ENCODE results near the gene TXNL4A.
A peak's percentile ranks its signal among the peaks of the same experiment; 100 is the strongest.

TXNL4A gene

GRCh38 chr18:79950515-79951341 is 37.6 kb downstream of the TXNL4A start:
- H3K36me3 ChIP-seq (ENCODE audit: control insufficient read depth in 2 of 2, insufficient read depth in 2 of 2, low read length in 2 of 2): peaks cover 3 to 6% of the 10 kb centered on the region in 2 donors
- H3K4me1 ChIP-seq (ENCODE audit: control insufficient read depth in 2 of 2, insufficient read depth in 2 of 2, low read length in 2 of 2): peaks cover 33 to 59% of the 10 kb centered on the region in 2 donors
- H3K4me3 ChIP-seq (ENCODE audit: low read length in 2 of 2): peak overlapping the region; percentile 71 to 83
- H3K9me3 ChIP-seq (ENCODE audit: control insufficient read depth in 2 of 2, low read length in 2 of 2): no peaks in the 10 kb centered on the region
- peak overlapping the region; percentile 69 to 77 for H3K27ac ChIP-seq (ENCODE audit: low read depth in 2 of 2, low read length in 2 of 2)
- H3K9ac ChIP-seq (ENCODE audit: low read depth in 1 of 2, low read length in 2 of 2): peak overlapping the region; percentile 74 to 77
- H3K27me3 ChIP-seq (ENCODE audit: control insufficient read depth in 2 of 2, insufficient read depth in 2 of 2, low read length in 2 of 2): no peaks in the 10 kb centered on the region

- Histone ChIP-seq H3K9ac (ENCODE audit: low read depth in 1 of 2, low read length in 2 of 2) (peak overlapping the region; percentile 74 to 77), H3K27me3 (ENCODE audit: control insufficient read depth in 2 of 2, insufficient read depth in 2 of 2, low read length in 2 of 2) (no peaks in the 10 kb centered on the region), H3K4me1 (ENCODE audit: control insufficient read depth in 2 of 2, insufficient read depth in 2 of 2, low read length in 2 of 2) (peaks cover 37 to 62% of the 10 kb centered on the region in 2 donors), H3K36me3 (ENCODE audit: control insufficient read depth in 2 of 2, insufficient read depth in 2 of 2, low read length in 2 of 2) (peaks cover 3 to 6% of the 10 kb centered on the region in 2 donors), H3K27ac (ENCODE audit: low read depth in 2 of 2, low read length in 2 of 2) (peak overlapping the region; percentile 69 to 77), H3K9me3 (ENCODE audit: control insufficient read depth in 2 of 2, low read length in 2 of 2) (no peaks in the 10 kb centered on the region), H3K4me3 (ENCODE audit: low read length in 2 of 2) (peak overlapping the region; percentile 71 to 83)
Observed at GRCh38 chr18:79949697-79950487, 38.5 kb downstream of the TXNL4A start.

DNA sequence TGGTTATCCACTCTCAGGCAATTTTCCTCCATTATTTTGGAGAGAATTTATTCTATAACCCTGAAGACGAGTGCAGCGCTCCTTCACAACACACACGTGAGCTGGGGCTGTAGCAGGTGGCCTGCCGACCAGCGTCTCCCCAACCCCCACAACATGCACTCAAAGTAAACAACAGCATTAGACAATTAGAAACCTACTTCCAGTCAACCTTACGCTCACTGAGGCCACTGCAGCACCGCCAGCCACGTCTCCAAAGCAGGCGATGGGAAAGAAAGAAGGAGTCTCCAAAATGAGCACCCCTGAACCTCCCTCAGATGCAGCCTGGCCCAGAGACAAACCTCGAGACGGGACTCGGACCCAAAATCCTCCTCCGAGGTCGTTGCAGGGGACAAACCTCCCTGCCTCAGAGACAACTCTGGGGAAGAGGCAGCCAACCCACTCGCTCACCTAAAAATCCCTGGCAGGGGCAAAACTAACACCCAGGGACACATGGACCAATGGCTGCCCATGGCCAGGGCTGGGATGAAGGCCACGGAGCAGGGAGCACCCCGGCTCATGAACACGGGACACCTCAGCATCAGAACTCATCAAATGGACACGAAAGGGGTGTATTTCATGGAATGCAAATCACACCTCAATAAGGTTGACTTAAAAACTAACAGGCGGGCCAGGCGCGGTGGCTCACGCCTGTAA is 39.5 kb downstream of the TXNL4A start:
- peak overlapping the region in 1 of 2 donors; percentile 31 for H3K27ac ChIP-seq (ENCODE audit: low read depth in 2 of 2, low read length in 2 of 2)
- no peaks in the 10 kb centered on the region for H3K27me3 ChIP-seq (ENCODE audit: control insufficient read depth in 2 of 2, insufficient read depth in 2 of 2, low read length in 2 of 2)
- H3K9ac ChIP-seq (ENCODE audit: low read depth in 1 of 2, low read length in 2 of 2): peak overlapping the region in 1 of 2 donors; percentile 36
- H3K36me3 ChIP-seq (ENCODE audit: control insufficient read depth in 2 of 2, insufficient read depth in 2 of 2, low read length in 2 of 2): peaks cover 3 to 6% of the 10 kb centered on the region in 2 donors
- no peak overlapping the region for H3K4me3 ChIP-seq (ENCODE audit: low read length in 2 of 2)
- H3K4me1 ChIP-seq (ENCODE audit: control insufficient read depth in 2 of 2, insufficient read depth in 2 of 2, low read length in 2 of 2): peaks cover 37 to 62% of the 10 kb centered on the region in 2 donors
- no peaks in the 10 kb centered on the region for H3K9me3 ChIP-seq (ENCODE audit: control insufficient read depth in 2 of 2, low read length in 2 of 2)

DNA sequence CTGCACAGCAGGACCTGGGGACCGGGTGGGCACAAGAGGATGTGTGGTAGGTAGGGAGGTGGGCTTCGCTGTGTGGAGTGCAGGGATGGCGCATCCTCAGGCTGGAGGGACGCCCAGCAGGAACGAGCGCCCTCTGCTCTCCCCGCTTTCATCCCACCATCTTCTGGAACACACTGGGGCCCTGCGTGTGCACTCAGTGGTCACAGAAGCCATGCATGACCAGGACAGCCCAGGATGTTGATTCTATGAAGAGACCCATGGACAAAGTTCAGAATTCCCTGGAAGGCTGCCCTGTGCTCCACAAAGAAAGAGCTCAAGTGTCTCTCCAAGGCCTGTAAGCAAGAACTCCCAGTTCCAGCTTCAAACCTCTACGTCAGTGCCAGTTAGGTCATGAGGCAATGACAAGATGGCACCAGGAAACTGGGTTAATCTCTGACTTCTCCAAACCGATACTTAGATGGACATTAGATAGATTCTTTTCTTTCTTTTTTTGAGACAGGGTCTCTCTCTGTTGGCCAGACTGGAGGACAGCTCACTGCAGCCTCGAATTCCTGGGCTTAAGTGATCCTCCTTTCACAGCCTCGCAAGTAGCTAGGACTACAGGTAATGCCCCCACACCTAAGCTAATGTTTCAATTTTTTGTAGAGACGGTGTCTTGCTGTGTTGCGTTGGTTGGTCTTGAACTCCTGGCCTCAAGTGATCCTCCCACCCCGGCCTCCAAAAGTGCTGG is 40.3 kb downstream of the TXNL4A start:
- Histone ChIP-seq H3K4me3 (ENCODE audit: low read length in 2 of 2) (no peak overlapping the region), H3K9ac (ENCODE audit: low read depth in 1 of 2, low read length in 2 of 2) (no peak overlapping the region), H3K36me3 (ENCODE audit: control insufficient read depth in 2 of 2, insufficient read depth in 2 of 2, low read length in 2 of 2) (peaks cover 6 to 7% of the 10 kb centered on the region in 2 donors), H3K9me3 (ENCODE audit: control insufficient read depth in 2 of 2, low read length in 2 of 2) (no peaks in the 10 kb centered on the region), H3K27ac (ENCODE audit: low read depth in 2 of 2, low read length in 2 of 2) (peak overlapping the region in 1 of 2 donors; percentile 31), H3K27me3 (ENCODE audit: control insufficient read depth in 2 of 2, insufficient read depth in 2 of 2, low read length in 2 of 2) (no peaks in the 10 kb centered on the region), H3K4me1 (ENCODE audit: control insufficient read depth in 2 of 2, insufficient read depth in 2 of 2, low read length in 2 of 2) (peaks cover 36 to 62% of the 10 kb centered on the region in 2 donors)

GRCh38 chr18:79947054-79947755 is 41.2 kb downstream of the TXNL4A start:
- no peak overlapping the region for H3K9ac ChIP-seq (ENCODE audit: low read depth in 1 of 2, low read length in 2 of 2)
- H3K9me3 ChIP-seq (ENCODE audit: control insufficient read depth in 2 of 2, low read length in 2 of 2): no peaks in the 10 kb centered on the region
- no peak overlapping the region for H3K4me3 ChIP-seq (ENCODE audit: low read length in 2 of 2)
- no peaks in the 10 kb centered on the region for H3K27me3 ChIP-seq (ENCODE audit: control insufficient read depth in 2 of 2, insufficient read depth in 2 of 2, low read length in 2 of 2)
- peaks cover 11 to 13% of the 10 kb centered on the region in 2 donors for H3K36me3 ChIP-seq (ENCODE audit: control insufficient read depth in 2 of 2, insufficient read depth in 2 of 2, low read length in 2 of 2)
- peaks cover 41 to 63% of the 10 kb centered on the region in 2 donors for H3K4me1 ChIP-seq (ENCODE audit: control insufficient read depth in 2 of 2, insufficient read depth in 2 of 2, low read length in 2 of 2)
- no peak overlapping the region for H3K27ac ChIP-seq (ENCODE audit: low read depth in 2 of 2, low read length in 2 of 2)

DNA sequence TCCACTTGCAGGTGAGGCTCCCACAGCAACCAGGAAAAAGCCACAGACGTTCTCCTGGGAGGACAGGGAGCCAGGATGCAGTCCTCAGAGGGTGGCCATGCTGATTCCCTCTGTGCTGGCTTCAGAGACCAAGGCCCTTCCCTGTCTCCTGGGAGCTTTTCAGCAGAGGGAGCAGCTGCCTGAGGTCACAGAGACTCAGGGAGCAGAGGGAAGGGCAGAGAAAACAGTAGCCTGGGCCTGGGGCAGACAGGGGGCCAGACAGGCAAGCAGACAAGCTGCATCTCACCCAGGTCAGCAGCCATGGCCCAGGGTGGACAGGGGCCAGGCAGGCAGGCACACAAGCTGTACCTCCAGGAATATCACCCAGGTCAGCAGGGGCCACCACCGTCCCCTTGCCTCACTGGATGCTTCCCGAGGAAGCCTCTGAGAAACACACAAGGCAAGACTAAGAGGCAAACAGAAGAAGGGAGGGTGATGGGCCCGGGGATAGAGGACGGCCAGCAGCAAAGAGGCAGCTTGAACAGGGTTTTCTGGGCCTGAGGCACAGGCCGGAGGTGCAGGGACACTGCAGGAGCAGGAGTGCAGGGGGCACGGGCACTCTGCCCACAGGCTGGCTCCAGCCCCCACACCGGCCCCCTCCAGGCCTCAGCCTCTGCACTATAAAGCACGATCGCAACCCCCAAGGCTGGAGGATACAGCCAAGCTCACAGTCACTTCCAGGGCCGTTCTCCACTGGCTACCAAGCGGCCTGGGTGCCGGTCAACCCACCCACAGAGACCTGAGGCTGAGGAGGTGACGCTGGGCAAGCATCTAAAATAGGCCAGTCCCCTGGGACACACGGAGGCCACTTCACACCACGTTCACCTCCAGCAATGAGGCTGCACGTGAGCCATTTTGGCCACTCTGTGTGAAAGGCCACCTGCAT is 43.0 kb downstream of the TXNL4A start:
- Histone ChIP-seq H3K4me1 (ENCODE audit: control insufficient read depth in 2 of 2, insufficient read depth in 2 of 2, low read length in 2 of 2) (peaks cover 38 to 66% of the 10 kb centered on the region in 2 donors), H3K27ac (ENCODE audit: low read depth in 2 of 2, low read length in 2 of 2) (no peak overlapping the region), H3K4me3 (ENCODE audit: low read length in 2 of 2) (no peak overlapping the region), H3K27me3 (ENCODE audit: control insufficient read depth in 2 of 2, insufficient read depth in 2 of 2, low read length in 2 of 2) (no peaks in the 10 kb centered on the region), H3K9me3 (ENCODE audit: control insufficient read depth in 2 of 2, low read length in 2 of 2) (no peaks in the 10 kb centered on the region), H3K36me3 (ENCODE audit: control insufficient read depth in 2 of 2, insufficient read depth in 2 of 2, low read length in 2 of 2) (peaks cover 27 to 28% of the 10 kb centered on the region in 2 donors), H3K9ac (ENCODE audit: low read depth in 1 of 2, low read length in 2 of 2) (peak overlapping the region in 1 of 2 donors; percentile 7)

GRCh38 chr18:79944746-79945117 is 43.6 kb downstream of the TXNL4A start:
- Histone ChIP-seq H3K27me3 (ENCODE audit: control insufficient read depth in 2 of 2, insufficient read depth in 2 of 2, low read length in 2 of 2) (no peaks in the 10 kb centered on the region), H3K9me3 (ENCODE audit: control insufficient read depth in 2 of 2, low read length in 2 of 2) (no peaks in the 10 kb centered on the region), H3K4me3 (ENCODE audit: low read length in 2 of 2) (no peak overlapping the region), H3K4me1 (ENCODE audit: control insufficient read depth in 2 of 2, insufficient read depth in 2 of 2, low read length in 2 of 2) (peaks cover 32 to 62% of the 10 kb centered on the region in 2 donors), H3K36me3 (ENCODE audit: control insufficient read depth in 2 of 2, insufficient read depth in 2 of 2, low read length in 2 of 2) (peaks cover 28 to 30% of the 10 kb centered on the region in 2 donors), H3K9ac (ENCODE audit: low read depth in 1 of 2, low read length in 2 of 2) (peak overlapping the region; percentile 6 to 11), H3K27ac (ENCODE audit: low read depth in 2 of 2, low read length in 2 of 2) (no peak overlapping the region)

- Histone ChIP-seq H3K4me3 (ENCODE audit: low read length in 2 of 2) (no peak overlapping the region), H3K36me3 (ENCODE audit: control insufficient read depth in 2 of 2, insufficient read depth in 2 of 2, low read length in 2 of 2) (peaks cover 27 to 33% of the 10 kb centered on the region in 2 donors), H3K27ac (ENCODE audit: low read depth in 2 of 2, low read length in 2 of 2) (peak overlapping the region; percentile 76 to 77), H3K4me1 (ENCODE audit: control insufficient read depth in 2 of 2, insufficient read depth in 2 of 2, low read length in 2 of 2) (peaks cover 28 to 62% of the 10 kb centered on the region in 2 donors), H3K27me3 (ENCODE audit: control insufficient read depth in 2 of 2, insufficient read depth in 2 of 2, low read length in 2 of 2) (no peaks in the 10 kb centered on the region), H3K9ac (ENCODE audit: low read depth in 1 of 2, low read length in 2 of 2) (peak overlapping the region; percentile 6 to 68), H3K9me3 (ENCODE audit: control insufficient read depth in 2 of 2, low read length in 2 of 2) (no peaks in the 10 kb centered on the region)
Observed at GRCh38 chr18:79944126-79944731, 44.1 kb downstream of the TXNL4A start.
